ENCODE data around the gene SCYL2. TPM values are rescaled to one million over a fixed set of nuclear protein-coding genes. Genes with fewer than 3 reads are reported as not detected.
"Not testable (repeated sequence)": the region's sequence is repeated elsewhere in the genome, so short reads cannot be mapped to it uniquely, and the experiment has no call there.

SCYL2 gene
- total and polyA plus RNA-seq, 2 donors = 22.2 to 88.5 TPM

DNA sequence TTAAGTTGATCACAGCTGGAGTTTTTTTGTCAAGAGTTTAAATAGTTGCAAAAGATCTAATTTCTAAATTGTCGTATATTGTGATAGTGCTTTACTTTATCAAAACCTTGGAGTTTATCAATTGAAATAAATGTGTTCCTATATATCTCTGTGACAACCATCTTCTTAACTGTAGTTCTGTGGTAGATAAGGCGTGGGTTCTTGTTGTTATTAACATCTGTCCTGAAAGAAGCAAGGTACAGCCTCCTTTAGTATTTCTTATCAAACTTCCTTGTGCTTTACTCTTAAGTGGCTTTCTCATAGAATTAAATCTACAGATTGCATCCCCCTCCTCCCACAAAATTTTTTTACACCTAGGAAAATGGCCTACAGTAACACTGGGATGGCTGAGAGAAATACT, 7.3 kb downstream of the SCYL2 start:
- Histone ChIP-seq H3K36me3 (ENCODE audit: insufficient read depth) (no peaks in the 10 kb centered on the region), H3K4me3 (ENCODE audit: low read depth, low read length) (no peak overlapping the region), H3K27ac (ENCODE audit: low read depth) (no peak overlapping the region), H3K4me1 (ENCODE audit: insufficient read depth) (no peaks in the 10 kb centered on the region)
- WGBS = 88% methylated on average over 2 of the region's 2 CpGs
- no peak for DNase-seq (ENCODE audit: extremely low spot score)

DNA sequence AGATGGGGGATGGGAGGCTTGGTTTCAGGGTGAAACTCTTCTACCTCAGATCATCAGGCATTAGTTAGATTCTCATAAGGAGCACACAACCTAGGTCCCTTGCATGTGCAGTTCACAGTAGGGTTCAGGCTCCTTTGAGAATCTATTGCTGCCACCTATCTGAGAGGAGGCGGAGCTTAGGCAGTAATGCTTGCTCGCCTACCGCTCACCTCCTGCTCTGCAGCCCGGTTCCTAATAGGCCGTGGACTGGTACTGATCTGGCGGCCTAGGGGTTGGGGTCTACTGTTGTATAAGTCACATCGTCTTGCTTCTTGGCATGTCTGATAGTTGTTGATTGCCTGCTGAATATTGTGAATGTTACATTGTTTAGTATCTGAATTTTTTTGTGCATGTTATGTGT, 12.2 kb downstream of the SCYL2 start:
- H3K4me3 ChIP-seq (ENCODE audit: low read depth, low read length) = no peak overlapping the region
- no peak for DNase-seq (ENCODE audit: extremely low spot score)
- no peak overlapping the region for H3K27ac ChIP-seq (ENCODE audit: low read depth)
- H3K4me1 ChIP-seq (ENCODE audit: insufficient read depth) = no peaks in the 10 kb centered on the region
- 96% methylated on average over 7 of the region's 7 CpGs for WGBS
- no peaks in the 10 kb centered on the region for H3K36me3 ChIP-seq (ENCODE audit: insufficient read depth)

DNA sequence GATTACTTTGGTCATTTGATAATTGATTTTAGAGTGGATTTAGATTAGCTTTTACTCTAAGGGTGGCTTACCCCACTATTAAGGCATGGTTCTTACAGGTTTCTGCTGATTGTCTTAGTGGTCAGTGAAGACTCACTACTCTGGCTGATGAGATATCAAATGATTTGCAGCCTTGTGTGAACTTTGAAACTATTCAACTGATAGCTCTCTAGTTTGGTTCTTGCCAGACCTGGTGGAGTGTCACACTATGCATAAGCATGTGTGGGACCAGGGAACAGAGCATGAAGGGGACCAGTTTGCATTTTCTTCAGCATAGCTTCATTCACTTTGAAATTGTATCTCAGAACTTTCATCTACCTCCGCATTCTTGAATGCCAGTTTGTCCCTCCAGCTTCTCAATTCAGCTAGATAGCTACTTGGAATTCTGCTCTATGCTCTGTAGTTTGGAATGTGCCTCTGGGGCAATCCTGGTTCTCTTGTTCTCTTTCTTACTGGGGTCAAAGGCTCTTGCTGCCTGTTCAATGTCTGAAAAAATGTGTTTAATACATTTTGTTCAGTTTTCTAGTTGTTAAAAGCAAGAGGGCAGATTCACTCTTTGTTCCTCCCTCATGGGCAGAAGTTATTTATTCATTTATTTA, 12.7 kb downstream of the SCYL2 start:
- no peak for DNase-seq (ENCODE audit: extremely low spot score)
- no peaks in the 10 kb centered on the region for H3K4me1 ChIP-seq (ENCODE audit: insufficient read depth)
- no peak overlapping the region for H3K4me3 ChIP-seq (ENCODE audit: low read depth, low read length)
- WGBS = 91% methylated on average over 1 of the region's 1 CpG
- H3K36me3 ChIP-seq (ENCODE audit: insufficient read depth) = no peaks in the 10 kb centered on the region
- H3K27ac ChIP-seq (ENCODE audit: low read depth) = no peak overlapping the region

DNA sequence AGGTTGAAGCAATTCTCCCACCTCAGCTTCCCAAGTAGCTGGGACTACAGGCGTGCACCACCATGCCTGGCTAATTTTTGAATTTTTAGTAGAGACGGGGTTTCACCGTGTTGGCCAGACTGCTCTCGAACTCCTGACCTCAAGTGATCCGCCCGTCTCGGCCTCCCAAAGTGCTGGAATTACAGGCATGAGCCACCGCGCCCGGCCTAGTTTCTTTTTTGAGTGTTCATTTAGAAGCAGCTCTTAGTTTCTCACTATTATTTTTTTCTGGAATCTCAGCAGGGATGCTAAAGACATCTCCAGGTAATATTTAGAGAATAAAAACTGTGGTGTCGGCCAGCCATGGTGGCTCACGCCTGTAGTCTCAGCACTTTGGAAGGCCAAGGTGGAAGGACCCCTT, 17.6 kb downstream of the SCYL2 start:
- not testable (repeated sequence) for H3K27ac ChIP-seq (ENCODE audit: low read depth); DNase-seq (ENCODE audit: extremely low spot score); H3K4me1 ChIP-seq (ENCODE audit: insufficient read depth); H3K36me3 ChIP-seq (ENCODE audit: insufficient read depth); H3K4me3 ChIP-seq (ENCODE audit: low read depth, low read length)
- WGBS = 95% methylated on average over 12 of the region's 12 CpGs

DNA sequence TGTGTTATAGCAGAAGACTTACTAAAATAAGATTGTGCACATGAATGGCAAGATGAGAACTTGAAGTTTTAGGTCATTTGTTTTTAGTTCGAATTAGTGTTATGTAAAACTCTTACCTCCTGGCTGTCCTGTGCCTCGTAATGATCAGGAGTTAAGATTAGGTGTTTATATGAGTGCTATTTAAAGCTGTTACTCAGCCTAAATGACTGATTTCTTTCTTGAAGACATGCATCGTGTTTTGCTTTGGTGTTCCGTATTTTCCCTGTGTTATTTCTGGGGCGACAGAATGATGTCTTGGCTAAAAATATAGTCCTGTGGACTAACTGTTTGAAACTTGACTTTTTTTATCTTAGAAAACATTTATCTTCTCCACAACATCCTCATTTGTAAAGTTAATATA, 22.1 kb downstream of the SCYL2 start:
- no peak overlapping the region for H3K27ac ChIP-seq (ENCODE audit: low read depth)

DNA sequence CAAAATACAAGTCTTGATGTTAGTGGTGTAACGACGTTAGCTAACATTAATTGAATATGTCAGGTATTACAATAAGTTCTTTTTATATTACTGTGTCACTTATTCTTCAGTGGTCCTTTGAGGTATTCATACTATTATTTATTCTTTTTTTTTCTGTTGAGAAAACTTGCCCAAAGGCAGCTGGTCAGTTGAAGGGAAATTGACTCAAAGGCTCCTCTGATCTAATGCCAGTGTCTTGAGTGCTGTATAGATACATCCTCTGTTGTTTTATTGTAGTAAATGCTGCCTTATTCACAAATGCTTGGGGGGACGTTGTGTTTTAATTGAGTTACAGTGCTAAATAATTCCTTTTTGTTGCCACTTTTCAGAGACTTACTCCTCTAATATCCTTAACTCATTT, 23.0 kb downstream of the SCYL2 start:
- Histone ChIP-seq H3K36me3 (ENCODE audit: insufficient read depth) (peaks cover 5% of the 10 kb centered on the region), H3K27ac (ENCODE audit: low read depth) (no peak overlapping the region), H3K4me3 (ENCODE audit: low read depth, low read length) (no peak overlapping the region), H3K4me1 (ENCODE audit: insufficient read depth) (peaks cover 1% of the 10 kb centered on the region)
- WGBS = 92% methylated on average over 3 of the region's 3 CpGs
- DNase-seq (ENCODE audit: extremely low spot score) = no peak

More for the DNA sequence above, 22.1 kb downstream of the SCYL2 start:
- peaks cover 5% of the 10 kb centered on the region for H3K36me3 ChIP-seq (ENCODE audit: insufficient read depth)
- H3K4me1 ChIP-seq (ENCODE audit: insufficient read depth) = peaks cover 1% of the 10 kb centered on the region
- no peak for DNase-seq (ENCODE audit: extremely low spot score)
- WGBS = 73% methylated on average over 5 of the region's 5 CpGs
- H3K4me3 ChIP-seq (ENCODE audit: low read depth, low read length) = no peak overlapping the region

DNA sequence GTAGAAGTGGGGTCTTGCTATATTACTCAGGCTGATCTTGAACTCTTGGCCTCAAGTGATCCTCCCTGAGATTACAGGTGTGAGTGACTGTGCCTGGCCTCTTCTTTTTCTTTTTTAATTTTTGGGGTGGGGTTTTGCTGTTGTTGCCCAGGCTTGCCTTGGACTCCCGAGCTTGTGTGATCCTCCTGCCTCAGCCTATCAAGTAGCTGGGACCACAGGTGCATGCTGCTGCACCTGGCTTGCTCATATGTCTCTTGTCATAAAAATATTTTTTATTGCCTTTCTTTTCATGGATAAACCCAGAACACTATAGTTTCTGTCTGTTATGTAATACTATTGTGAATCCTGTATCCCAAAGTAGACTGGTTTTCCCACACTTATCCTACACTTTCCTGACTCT, 26.0 kb downstream of the SCYL2 start:
- Histone ChIP-seq H3K27ac (ENCODE audit: low read depth) (no peak overlapping the region), H3K36me3 (ENCODE audit: insufficient read depth) (peaks cover 5% of the 10 kb centered on the region), H3K4me3 (ENCODE audit: low read depth, low read length) (no peak overlapping the region), H3K4me1 (ENCODE audit: insufficient read depth) (no peaks in the 10 kb centered on the region)
- DNase-seq (ENCODE audit: extremely low spot score) = no peak
- WGBS = 91% methylated on average over 1 of the region's 1 CpG

DNA sequence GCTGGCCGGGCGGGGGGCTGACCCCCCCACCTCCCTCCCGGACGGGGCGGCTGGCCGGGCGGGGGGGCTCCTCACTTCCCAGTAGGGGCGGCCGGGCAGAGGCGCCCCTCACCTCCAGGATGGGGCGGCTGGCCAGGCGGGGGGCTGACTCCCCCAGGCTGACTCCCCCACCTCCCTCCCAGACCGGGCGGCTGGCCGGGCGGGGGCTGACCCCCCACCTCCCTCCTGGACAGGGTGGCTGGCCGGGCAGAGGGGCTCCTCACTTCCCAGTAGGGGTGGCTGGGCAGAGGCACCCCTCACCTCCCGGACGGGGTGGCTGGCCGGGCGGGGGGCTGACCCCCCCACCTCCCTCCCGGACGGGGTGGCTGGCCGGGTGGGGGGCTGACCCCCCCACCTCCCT, 27.4 kb downstream of the SCYL2 start:
- WGBS = 96% methylated on average over 9 of the region's 24 CpGs
- H3K4me1 ChIP-seq (ENCODE audit: insufficient read depth); H3K36me3 ChIP-seq (ENCODE audit: insufficient read depth); H3K27ac ChIP-seq (ENCODE audit: low read depth); H3K4me3 ChIP-seq (ENCODE audit: low read depth, low read length); DNase-seq (ENCODE audit: extremely low spot score): not testable (repeated sequence)

DNA sequence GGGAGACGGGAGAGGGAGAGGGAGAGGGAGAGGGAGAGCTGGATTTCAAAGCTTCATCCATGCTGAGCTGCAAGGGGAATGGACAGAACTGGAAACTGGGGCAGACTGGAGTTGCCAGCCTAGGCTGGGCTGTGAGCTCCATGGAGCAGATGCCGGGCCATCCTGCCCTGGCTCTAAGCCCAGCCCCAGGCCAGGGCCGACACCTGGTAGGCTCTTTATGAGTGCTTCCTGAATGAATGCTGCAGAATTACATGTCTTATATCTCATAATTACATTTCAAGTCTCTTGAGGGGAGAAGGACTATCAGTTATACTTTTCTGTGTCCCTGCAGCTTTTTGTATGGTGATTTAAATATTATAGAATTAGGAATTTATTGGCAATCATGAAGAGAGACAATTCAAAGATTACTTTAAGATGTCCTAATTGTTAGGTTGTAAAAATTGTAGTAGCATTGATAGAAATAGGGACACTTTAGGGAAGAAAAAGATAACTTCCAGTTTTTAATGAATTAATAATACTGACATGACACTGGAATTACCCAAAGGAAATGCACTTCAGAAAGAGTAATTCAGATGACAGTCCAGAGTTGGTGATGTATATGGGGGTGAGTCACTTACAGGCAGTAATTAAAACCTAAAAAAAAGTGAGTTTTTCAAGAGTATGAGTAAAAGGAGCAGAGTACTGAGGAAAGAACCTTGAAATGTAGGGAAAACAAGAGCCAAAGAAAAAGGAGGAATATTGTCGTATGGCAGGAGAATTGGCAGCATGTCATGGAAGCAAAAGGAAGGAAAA, 29.0 kb downstream of the SCYL2 start:
- Histone ChIP-seq H3K4me1 (ENCODE audit: insufficient read depth) (no peaks in the 10 kb centered on the region), H3K4me3 (ENCODE audit: low read depth, low read length) (no peak overlapping the region), H3K27ac (ENCODE audit: low read depth) (no peak overlapping the region), H3K36me3 (ENCODE audit: insufficient read depth) (peaks cover 5% of the 10 kb centered on the region)
- 85% methylated on average over 4 of the region's 4 CpGs for WGBS
- DNase-seq (ENCODE audit: extremely low spot score) = no peak

DNA sequence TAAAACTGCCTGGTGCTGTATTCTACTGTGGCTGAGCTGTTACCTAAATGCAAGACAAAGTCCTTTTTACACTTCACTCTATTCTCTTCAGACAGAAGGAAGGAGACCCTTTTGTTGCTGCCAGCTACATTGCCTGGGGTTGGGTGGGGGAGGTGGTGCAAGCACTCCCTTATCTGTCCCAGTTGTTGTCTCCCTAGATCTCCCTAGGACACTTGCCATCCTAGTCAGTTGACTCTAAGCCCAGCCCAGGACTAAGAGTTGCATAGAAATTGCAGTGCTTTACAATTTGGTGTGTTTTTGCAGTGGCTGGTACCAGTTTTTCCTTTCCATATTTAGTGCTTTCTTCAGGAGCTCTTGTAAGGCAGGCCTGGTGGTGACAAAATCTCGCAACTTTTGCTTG, 35.1 kb downstream of the SCYL2 start:
- WGBS = 98% methylated on average over 1 of the region's 1 CpG

DNA sequence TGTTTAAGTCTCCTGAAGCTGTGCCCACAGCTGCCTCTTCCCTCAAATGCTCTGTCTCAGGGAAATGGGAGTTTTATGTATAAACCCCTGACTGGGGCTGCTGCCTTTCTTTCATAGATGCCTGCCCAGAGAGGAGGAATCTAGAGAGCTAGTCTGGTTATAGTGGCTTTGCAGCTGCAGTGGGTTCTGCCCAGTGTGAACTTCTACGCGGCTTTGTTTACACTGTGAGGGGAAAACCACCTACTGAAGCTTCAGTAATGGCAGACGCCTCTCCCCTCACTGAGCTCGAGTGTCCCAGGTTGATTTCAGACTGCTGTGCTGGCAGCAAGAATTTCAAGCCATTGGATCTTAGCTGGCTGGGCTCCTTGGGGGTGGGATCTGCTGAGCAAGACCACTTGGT, 36.9 kb downstream of the SCYL2 start:
- Histone ChIP-seq H3K4me3 (ENCODE audit: low read depth, low read length) (no peak overlapping the region), H3K27ac (ENCODE audit: low read depth) (no peak overlapping the region), H3K4me1 (ENCODE audit: insufficient read depth) (no peaks in the 10 kb centered on the region), H3K36me3 (ENCODE audit: insufficient read depth) (no peaks in the 10 kb centered on the region)
- 94% methylated on average over 4 of the region's 4 CpGs for WGBS
- no peak for DNase-seq (ENCODE audit: extremely low spot score)

More for the DNA sequence above, 35.1 kb downstream of the SCYL2 start:
- Histone ChIP-seq H3K4me3 (ENCODE audit: low read depth, low read length) (no peak overlapping the region), H3K4me1 (ENCODE audit: insufficient read depth) (no peaks in the 10 kb centered on the region), H3K27ac (ENCODE audit: low read depth) (no peak overlapping the region), H3K36me3 (ENCODE audit: insufficient read depth) (no peaks in the 10 kb centered on the region)
- DNase-seq (ENCODE audit: extremely low spot score) = no peak

DNA sequence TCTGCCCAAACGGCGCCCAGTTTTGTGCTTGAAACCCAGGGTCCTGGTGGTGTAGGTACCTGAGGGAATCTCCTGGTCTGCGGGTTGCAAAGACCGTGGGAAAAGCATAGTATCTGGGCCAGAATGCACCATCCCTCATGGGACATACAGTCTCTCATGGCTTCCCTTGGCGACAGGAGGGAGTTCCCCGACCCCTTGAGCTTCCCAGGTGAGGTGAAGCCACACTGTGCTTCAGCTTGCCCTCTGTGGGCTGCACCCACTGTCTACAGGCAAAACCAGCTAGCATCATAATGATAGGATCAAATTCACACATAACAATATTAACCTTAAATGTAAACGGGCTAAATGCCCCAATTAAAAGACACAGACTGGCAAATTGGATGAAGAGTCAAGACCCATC, 37.4 kb downstream of the SCYL2 start:
- H3K4me1 ChIP-seq (ENCODE audit: insufficient read depth); H3K36me3 ChIP-seq (ENCODE audit: insufficient read depth); H3K4me3 ChIP-seq (ENCODE audit: low read depth, low read length); DNase-seq (ENCODE audit: extremely low spot score); H3K27ac ChIP-seq (ENCODE audit: low read depth): not testable (repeated sequence)
- 98% methylated on average over 7 of the region's 7 CpGs for WGBS

DNA sequence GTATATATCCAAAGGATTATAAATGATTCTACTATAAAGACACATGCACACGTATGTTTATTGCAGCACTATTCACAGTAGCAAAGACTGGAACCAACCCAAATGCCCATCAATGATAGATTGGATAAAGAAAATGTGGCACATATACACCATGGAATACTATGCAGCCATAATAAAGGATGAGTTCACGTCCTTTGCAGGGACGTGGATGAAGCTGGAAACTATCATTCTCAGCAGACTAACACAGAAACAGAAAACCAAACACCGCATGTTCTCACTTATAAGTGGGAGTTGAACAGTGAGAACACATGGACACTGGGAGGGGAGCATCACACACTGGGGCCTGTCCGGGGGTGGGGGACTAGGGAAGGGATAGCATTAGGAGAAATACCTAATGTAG, 41.2 kb downstream of the SCYL2 start:
- not testable (repeated sequence) for H3K36me3 ChIP-seq (ENCODE audit: insufficient read depth); DNase-seq (ENCODE audit: extremely low spot score); H3K4me3 ChIP-seq (ENCODE audit: low read depth, low read length); H3K4me1 ChIP-seq (ENCODE audit: insufficient read depth); H3K27ac ChIP-seq (ENCODE audit: low read depth)
- WGBS = 96% methylated on average over 5 of the region's 5 CpGs

DNA sequence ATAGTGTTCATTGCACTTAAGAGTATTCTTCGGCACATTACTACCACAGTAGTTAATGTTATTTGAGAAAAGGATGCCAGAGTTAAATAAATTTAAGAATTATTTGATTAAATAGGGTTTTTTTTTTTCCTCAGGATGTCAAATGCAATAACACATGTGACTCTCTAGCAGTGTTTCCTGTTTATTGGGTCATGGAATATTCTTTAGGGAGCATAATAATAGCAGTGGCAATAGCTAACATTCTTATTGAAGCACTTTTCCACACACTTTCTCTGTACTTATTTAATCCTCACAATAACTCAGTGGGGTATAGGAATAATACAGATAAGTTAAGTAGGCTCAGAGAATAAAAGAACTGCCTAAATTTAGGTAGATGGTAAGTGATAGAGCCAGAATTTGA, 44.3 kb downstream of the SCYL2 start:
- WGBS = 94% methylated on average over 1 of the region's 1 CpG
- Histone ChIP-seq H3K4me1 (ENCODE audit: insufficient read depth) (no peaks in the 10 kb centered on the region), H3K36me3 (ENCODE audit: insufficient read depth) (peaks cover 3% of the 10 kb centered on the region), H3K27ac (ENCODE audit: low read depth) (no peak overlapping the region), H3K4me3 (ENCODE audit: low read depth, low read length) (no peak overlapping the region)
- no peak for DNase-seq (ENCODE audit: extremely low spot score)

Data from urinary bladder (tissue), 4 donors.